HG03060 (cell line): ENCODE measurements around the gene DNAJC13.

Experiments used
- ATAC-seq: cut with Tn5 transposase; IDR thresholded peaks from one replicate; pipeline ENCODE4 v1.9.1; 2021; ENCODE audit warnings: low read depth, moderate number of reproducible peaks; ENCODE audit not compliant: unreplicated experiment

The DNAJC13 gene

GRCh38 chr3:132570016-132570415 is 152.7 kb downstream of the DNAJC13 start:
- ATAC-seq = no peak

GRCh38 chr3:132573797-132574211 is 156.5 kb downstream of the DNAJC13 start:
- ATAC-seq = no peak

- no peak for ATAC-seq
Observed at GRCh38 chr3:132587401-132587800, 170.1 kb downstream of the DNAJC13 start.
